K562 (cell line): Measurements from ENCODE around the gene INSYN2B. TPM values are rescaled to one million over a fixed set of nuclear protein-coding genes. Genes with fewer than 3 reads are reported as not detected.

Experiments
- ATAC-seq: fragments of 200-7000 bp; cut with Tn5 transposase; 3 replicates; pipeline ENCODE4 v1.9.1; 2020; ENCODE audit warnings: moderate library complexity
- BruUV-seq: library from RNA; stranded (reverse); fragments of 400-500 nt; replicated peaks from 2 replicates; lab custom pipeline; 2021; lab: Mats Ljungman, UMichigan
- CTCF ChIA-PET: fragments of 300-600 bp; formaldehyde crosslinking; extraction: SDS; loops from one replicate; lab custom pipeline; 2021; ENCODE audit warnings: low intra/inter-chr PET ratio; lab: Yijun Ruan, JAX
- POLR2A ChIA-PET: fragments of 300-600, 350-650 bp; sonication (Branson Sonifier 250); formaldehyde crosslinking; extraction: SDS; loops from one replicate; lab custom pipeline; 2021; ENCODE audit warnings: antibody characterized with exemption, inconsistent platforms; lab: Yijun Ruan, JAX
- DNase-seq, 4 experiments: peaks; one replicate each; pipeline versions ENCODE4 v3.0.0 to v3.0.0-alpha.2; 2011 to 2018; ENCODE audit warnings: low spot score in 3 of 4, mixed read lengths in 3 of 4; ENCODE audit errors: extremely low read depth in 1 of 4
- FAIRE-seq: peaks from 2 replicates; lab custom pipeline; 2011; peaks lifted over from hg19 to GRCh38; lab: Jason Lieb, UNC
- H2AFZ ChIP-seq: 2 replicates; pipeline ENCODE4 v1.6.0; 2011; ENCODE audit warnings: low read depth, low read length, control low read depth, inconsistent platforms
- H3K27ac ChIP-seq: fragments of 200-600 bp; 3 replicates; pipeline ENCODE4 v1.8.0; 2011; ENCODE audit warnings: low read depth, mild to moderate bottlenecking, control low read depth, inconsistent platforms, low read length, moderate library complexity, mixed read lengths; ENCODE audit errors: extremely low read depth
- H3K27me3 ChIP-seq, 2 experiments: fragments of 300-600 bp in 1 of 2; 2 replicates in 1 of 2; 3 replicates in 1 of 2; pipeline versions ENCODE4 v1.6.0 to v1.8.0; 2011; ENCODE audit warnings: inconsistent platforms in 2 of 2, low read length in 2 of 2, mild to moderate bottlenecking in 1 of 2, mixed read lengths in 1 of 2, moderate library complexity in 1 of 2; ENCODE audit not compliant: control insufficient read depth in 2 of 2, insufficient read depth in 2 of 2
- H3K36me3 ChIP-seq: fragments of 300-600 bp; 3 replicates; pipeline ENCODE4 v1.8.0; 2011; ENCODE audit warnings: mild to moderate bottlenecking, low read length, inconsistent platforms; ENCODE audit not compliant: control insufficient read depth, insufficient read depth
- H3K4me1 ChIP-seq, 2 experiments: fragments of 200-600 bp in 1 of 2; replicated peaks in 1 of 2; 2 replicates in 1 of 2; 3 replicates in 1 of 2; pipeline versions ENCODE4 v1.5.1 to v1.8.0; 2011; ENCODE audit warnings: inconsistent platforms in 2 of 2, low read length in 2 of 2, mild to moderate bottlenecking in 1 of 2, mixed read lengths in 1 of 2, moderate library complexity in 1 of 2; ENCODE audit not compliant: control insufficient read depth in 2 of 2, insufficient read depth in 2 of 2
- H3K4me2 ChIP-seq: 2 replicates; pipeline ENCODE4 v1.6.1; 2011; ENCODE audit warnings: low read length, control low read depth, inconsistent platforms, mixed read lengths; ENCODE audit not compliant: insufficient read depth
- H3K4me3 ChIP-seq: fragments of 200-600 bp; sonication (generic), shearing (Covaris generic); 2 replicates; pipeline ENCODE4 v1.5.1; 2016; ENCODE audit warnings: control low read depth, inconsistent platforms
- H3K79me2 ChIP-seq: fragments of 200-600 bp; 3 replicates; pipeline ENCODE4 v1.8.0; 2011; ENCODE audit warnings: low read length, inconsistent platforms; ENCODE audit not compliant: control insufficient read depth, insufficient read depth
- H3K9ac ChIP-seq, 2 experiments: 2 replicates each; pipeline versions ENCODE4 v1.6.0 to v1.6.1; 2011; ENCODE audit warnings: low read depth in 2 of 2, low read length in 2 of 2, control low read depth in 1 of 2, inconsistent platforms in 1 of 2, mild to moderate bottlenecking in 1 of 2, mixed read lengths in 1 of 2; ENCODE audit not compliant: insufficient read depth in 1 of 2
- H3K9me1 ChIP-seq: one replicate; pipeline ENCODE4 v1.6.0; 2011; ENCODE audit warnings: inconsistent platforms, mild to moderate bottlenecking, low read length, moderate library complexity; ENCODE audit not compliant: control insufficient read depth, insufficient read depth
- H3K9me3 ChIP-seq: replicated peaks from 2 replicates; pipeline ENCODE4 v1.5.1; 2011; ENCODE audit warnings: low read depth, low read length, inconsistent platforms; ENCODE audit not compliant: control insufficient read depth, insufficient read depth
- H4K20me1 ChIP-seq: replicated peaks from 2 replicates; pipeline ENCODE4 v1.6.1; 2011; ENCODE audit warnings: low read length, inconsistent platforms, mixed read lengths; ENCODE audit not compliant: control insufficient read depth, insufficient read depth
- EWSR1 ChIP-seq: fragments of 450-650 bp; IDR thresholded peaks from 2 replicates; pipeline ENCODE4 v1.6.1; 2018; ENCODE audit warnings: borderline replicate concordance, mild to moderate bottlenecking, low read depth, moderate library complexity; ENCODE audit not compliant: partially characterized antibody
- FOSL1 ChIP-seq: fragments of 200-800 bp; sonication (Bioruptor generic); conservative IDR thresholded peaks from 2 replicates; pipeline ENCODE4 v1.6.1; 2016; ENCODE audit warnings: missing genetic modification characterization, missing compliant biosample characterization
- FOXA3 ChIP-seq, 2 experiments: fragments of 450-650 bp in 1 of 2; sonication (generic) in 1 of 2; formaldehyde crosslinking; IDR thresholded peaks in 1 of 2; conservative IDR thresholded peaks in 1 of 2; 2 replicates each; pipeline versions ENCODE4 v1.4.0 to v1.8.0; 2020 to 2022; ENCODE audit warnings: mild to moderate bottlenecking in 2 of 2, missing genetic modification reagents in 1 of 2
- HDAC8 ChIP-seq: fragments of 450-650 bp; IDR thresholded peaks from 2 replicates; pipeline ENCODE4 v1.6.1; 2016; ENCODE audit warnings: mild to moderate bottlenecking, missing genetic modification characterization, moderate library complexity, missing compliant biosample characterization
- RCOR1 ChIP-seq, 2 experiments: IDR thresholded peaks; 2 replicates each; pipeline ENCODE4 v1.6.1; 2012; ENCODE audit warnings: low read depth in 2 of 2, low read length in 2 of 2, borderline replicate concordance in 1 of 2, improper control_type of control experiment in 1 of 2
- SLC30A9 ChIP-seq: fragments of 250-450 bp; sonication (Bioruptor Pico); IDR thresholded peaks from 2 replicates; pipeline ENCODE4 v1.8.0; 2022; ENCODE audit warnings: mild to moderate bottlenecking, moderate library complexity
- SRF ChIP-seq, 2 experiments: fragments of 250-450, 450-650 bp in 1 of 2; sonication (Bioruptor Pico) in 1 of 2; sonication (generic) in 1 of 2; formaldehyde crosslinking; IDR thresholded peaks; 2 replicates each; pipeline versions ENCODE4 v1.5.0 to v1.5.1; 2020 to 2022; ENCODE audit warnings: mild to moderate bottlenecking in 1 of 2, missing genetic modification reagents in 1 of 2
- SRSF7 ChIP-seq: fragments of 200-400 bp; formaldehyde crosslinking; optimal IDR thresholded peaks from 2 replicates; pipeline ENCODE3; 2017; ENCODE audit warnings: mild to moderate bottlenecking, low read depth, low read length
- TARDBP ChIP-seq: fragments of 450-650 bp; IDR thresholded peaks from 2 replicates; pipeline ENCODE4 v1.6.1; 2016
- ZEB2 ChIP-seq: fragments of 450-650 bp; IDR thresholded peaks from 2 replicates; pipeline ENCODE4 v1.6.1; 2016
- ZFP30 ChIP-seq: fragments of 250-450 bp; sonication (Bioruptor Pico); IDR thresholded peaks from 2 replicates; pipeline ENCODE4 v1.8.0; 2022; ENCODE audit warnings: moderate library complexity, mild to moderate bottlenecking, inconsistent platforms, borderline replicate concordance
- ZNF165 ChIP-seq: fragments of 250-450 bp; sonication (Bioruptor Pico); IDR thresholded peaks from 2 replicates; pipeline ENCODE4 v1.4.0; 2020; ENCODE audit warnings: borderline replicate concordance
- ZNF561 ChIP-seq: fragments of 450-650 bp; formaldehyde crosslinking; conservative IDR thresholded peaks from 2 replicates; pipeline ENCODE4 v1.4.0; 2020; ENCODE audit warnings: mild to moderate bottlenecking, moderate library complexity
- ZNF79 ChIP-seq: fragments of 250-450 bp; sonication (Bioruptor Pico); IDR thresholded peaks from 2 replicates; pipeline ENCODE4 v1.4.0; 2020; ENCODE audit warnings: low read depth, mild to moderate bottlenecking, moderate library complexity
- WGBS: fragments of 100-300 bp; shearing (Covaris generic); methylation state at CpG from one replicate; pipeline ENCODE4 v1.1.6; 2016; ENCODE audit warnings: low coverage, mixed read lengths; ENCODE audit not compliant: insufficient coverage; ENCODE audit errors: missing lambda C conversion rate; 5-methylcytosine and 5-hydroxymethylcytosine counted together
- in situ Hi-C: fragments of 300-500 bp; cut with MboI; formaldehyde crosslinking; loops from 4 replicates; pipeline ENCODE4 v1.15.0; 2018; ENCODE audit warnings: inconsistent platforms, mixed read lengths
- intact Hi-C: fragments of 100-400 bp; cut with micrococcal nuclease; formaldehyde crosslinking; loops from 2 replicates; pipeline ENCODE4 v1.14.2; 2022
- polyA plus RNA-seq, 8 experiments: library from polyadenylated mRNA; depleted of rRNA in 4 of 8; stranded (reverse) in 5 of 8; unstranded in 3 of 8; fragments of >200 nt; fragmentation: Nextera tagmentation in 2 of 8; fragmentation: Illumina TruSeq in 1 of 8; extraction: Ambion mirVana in 2 of 8; extraction: Trizol in 1 of 8; gene quantifications; 2 replicates each; pipeline versions ENCODE4 v1.2.1 to v1.2.3, GENCODE V29; 2011 to 2014; ENCODE audit warnings: inconsistent platforms in 1 of 8, missing spikeins in 1 of 8
- total RNA-seq, 7 experiments: library from RNA; depleted of rRNA in 6 of 7; stranded (reverse); fragments of >200 nt in 6 of 7; fragmentation: Illumina TruSeq in 2 of 7; extraction: Trizol in 2 of 7; gene quantifications; 2 replicates each; pipeline versions ENCODE4 v1.2.1 to v1.2.3, GENCODE V29; 2011 to 2021; ENCODE audit warnings: low replicate concordance in 1 of 7
- TF ChIP-seq, protein P1 (sequence below): sonication (generic); formaldehyde crosslinking; IDR thresholded peaks from 2 replicates; pipeline ENCODE4 v1.8.1; 2023; ENCODE audit warnings: mild to moderate bottlenecking, missing genetic modification reagents, moderate library complexity
- TF ChIP-seq, protein P2 (sequence below): fragments of 250-450 bp; sonication (Bioruptor Pico); IDR thresholded peaks from 2 replicates; pipeline ENCODE4 v1.5.0; 2021; ENCODE audit warnings: mild to moderate bottlenecking, moderate library complexity
- TF ChIP-seq, protein P3 (sequence below): fragments of 450-650 bp; conservative IDR thresholded peaks from 2 replicates; pipeline ENCODE4 v1.6.1; 2016; ENCODE audit warnings: missing genetic modification characterization, low read depth, mild to moderate bottlenecking, control low read depth, missing compliant biosample characterization

Gene INSYN2B
- total and polyA plus RNA-seq, 9 of the 15 experiments (the other 6 are each of a cell fraction or from before 2014, with no cell fraction given) = not detected

DNA sequence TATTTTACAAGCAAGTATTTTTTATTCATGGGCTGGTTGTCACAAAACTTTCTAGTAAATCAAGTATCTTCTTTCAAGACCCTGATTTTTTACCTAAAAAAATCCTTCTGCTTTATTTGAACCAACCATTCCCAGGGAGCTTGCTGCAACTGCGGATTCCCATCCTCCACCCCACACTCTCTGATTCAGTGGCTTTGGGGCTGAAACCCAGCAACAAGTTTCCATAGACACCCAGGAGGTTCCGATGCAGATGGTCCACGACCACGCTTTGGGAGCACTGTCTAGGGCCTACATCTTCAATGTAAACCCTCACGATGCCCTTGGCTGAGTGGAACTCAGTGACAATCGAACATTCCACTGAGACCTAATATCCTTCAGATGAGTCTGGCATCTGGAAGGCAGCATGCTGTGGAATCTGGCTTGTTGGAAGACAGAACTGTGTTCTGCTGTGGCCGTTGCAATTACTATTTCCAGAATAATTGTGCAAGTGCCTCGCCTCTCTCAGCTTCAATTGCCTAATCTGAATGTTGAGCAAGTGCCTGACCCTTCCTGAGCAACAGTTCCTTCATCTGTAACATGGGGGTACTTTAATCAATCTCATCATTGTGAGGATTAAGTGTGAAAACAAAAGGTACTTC, 105.1 kb downstream of the INSYN2B start:
- no peak for DNase-seq
- Histone ChIP-seq H3K9ac (no peak overlapping the region), H3K4me2 (no peak overlapping the region), H3K4me3 (no peak overlapping the region), H2AFZ (no peak overlapping the region), H3K9me1 (no peaks in the 10 kb centered on the region), H3K36me3 (no peaks in the 10 kb centered on the region), H3K4me1 (no peaks in the 10 kb centered on the region; a peak in 1 of 5 replicates), H3K27me3 (no peaks in the 10 kb centered on the region), H4K20me1 (no peaks in the 10 kb centered on the region), H3K9me3 (no peaks in the 10 kb centered on the region), H3K27ac (no peak overlapping the region), H3K79me2 (no peaks in the 10 kb centered on the region)
- 22% methylated on average over 8 of the region's 8 CpGs for WGBS
- POLR2A ChIA-PET = no interaction called here
- no TSS peak for BruUV-seq
- CTCF ChIA-PET = no interaction called here
- ATAC-seq = no peak
- TF ChIP-seq FOSL1 (tag) (no peak), FOXA3 (CRISPR knock-in tag; conservative IDR thresholded peaks at IDR 0.05 in 1 of 2, IDR thresholded peaks at IDR 0.05 in 1 of 2) (no peak), TARDBP (no peak), ZNF79 (CRISPR knock-in tag) (no peak), SLC30A9 (CRISPR knock-in tag) (no peak), ZNF561 (CRISPR knock-in tag) (no peak), HDAC8 (tag) (no peak), ZNF165 (CRISPR knock-in tag) (no peak), ZEB2 (no peak), ZFP30 (no peak), SRF (CRISPR knock-in tag; IDR thresholded peaks at IDR 0.05) (no peak), RCOR1 (IDR thresholded peaks at IDR 0.05; ENCODE audit: borderline replicate concordance in 1 of 2, low read depth in 2 of 2, low read length in 2 of 2) (no peak), EWSR1 (no peak), SRSF7 (no peak)
- TF ChIP-seq, protein P1, sequence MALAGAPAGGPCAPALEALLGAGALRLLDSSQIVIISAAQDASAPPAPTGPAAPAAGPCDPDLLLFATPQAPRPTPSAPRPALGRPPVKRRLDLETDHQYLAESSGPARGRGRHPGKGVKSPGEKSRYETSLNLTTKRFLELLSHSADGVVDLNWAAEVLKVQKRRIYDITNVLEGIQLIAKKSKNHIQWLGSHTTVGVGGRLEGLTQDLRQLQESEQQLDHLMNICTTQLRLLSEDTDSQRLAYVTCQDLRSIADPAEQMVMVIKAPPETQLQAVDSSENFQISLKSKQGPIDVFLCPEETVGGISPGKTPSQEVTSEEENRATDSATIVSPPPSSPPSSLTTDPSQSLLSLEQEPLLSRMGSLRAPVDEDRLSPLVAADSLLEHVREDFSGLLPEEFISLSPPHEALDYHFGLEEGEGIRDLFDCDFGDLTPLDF (CRISPR knock-in tag) = no peak
- TF ChIP-seq, protein P2, sequence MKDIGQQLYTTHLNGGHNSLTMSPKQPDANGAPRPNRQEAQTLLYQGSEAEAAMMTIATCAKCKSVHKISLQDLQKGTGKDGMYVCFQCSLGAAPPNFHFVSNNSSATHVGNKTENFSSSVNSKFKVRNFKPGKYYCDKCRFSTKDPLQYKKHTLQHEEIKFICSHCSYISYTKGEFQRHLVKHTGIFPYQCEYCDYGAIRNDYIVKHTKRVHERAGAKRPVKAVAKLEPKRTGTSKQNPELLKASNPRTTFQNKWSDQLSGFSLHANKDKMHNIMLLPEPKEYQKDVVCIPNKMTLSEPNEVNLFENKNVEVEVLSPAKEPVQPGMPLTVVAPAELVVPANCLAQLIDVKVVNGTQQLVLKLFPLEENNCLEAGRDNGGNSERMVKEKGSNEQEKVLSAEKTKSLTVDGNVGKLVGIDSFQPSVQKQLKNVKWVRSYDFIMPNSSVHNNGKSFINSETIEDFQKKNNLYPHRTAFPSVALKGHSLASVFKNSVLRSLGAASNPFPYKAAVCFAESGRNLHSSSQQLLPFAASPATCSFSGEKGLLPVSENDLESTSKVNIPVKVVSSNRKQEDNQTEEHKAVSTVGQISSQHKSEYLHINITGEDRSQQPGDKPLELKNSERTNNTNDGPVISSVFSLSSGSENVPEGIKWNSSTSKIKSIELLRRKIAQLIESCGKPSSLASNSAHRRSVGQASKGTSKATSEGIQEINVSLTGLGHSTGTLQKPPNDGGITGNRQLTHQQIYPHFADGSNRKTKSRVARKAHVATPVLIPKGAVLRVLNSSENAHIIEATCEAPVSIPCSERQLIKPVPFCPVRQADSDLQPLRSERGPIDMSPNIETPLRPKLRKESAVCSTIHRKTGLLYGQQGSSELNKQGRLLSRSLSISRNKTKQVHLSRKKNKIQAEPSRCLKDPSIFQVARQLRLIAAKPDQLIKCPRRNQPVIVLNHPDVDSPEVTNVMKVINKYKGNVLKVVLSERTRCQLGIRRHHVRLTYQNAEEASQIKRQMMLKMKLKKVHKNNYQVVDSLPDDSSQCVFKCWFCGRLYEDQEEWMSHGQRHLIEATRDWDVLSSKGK = no peak
- TF ChIP-seq, protein P3, sequence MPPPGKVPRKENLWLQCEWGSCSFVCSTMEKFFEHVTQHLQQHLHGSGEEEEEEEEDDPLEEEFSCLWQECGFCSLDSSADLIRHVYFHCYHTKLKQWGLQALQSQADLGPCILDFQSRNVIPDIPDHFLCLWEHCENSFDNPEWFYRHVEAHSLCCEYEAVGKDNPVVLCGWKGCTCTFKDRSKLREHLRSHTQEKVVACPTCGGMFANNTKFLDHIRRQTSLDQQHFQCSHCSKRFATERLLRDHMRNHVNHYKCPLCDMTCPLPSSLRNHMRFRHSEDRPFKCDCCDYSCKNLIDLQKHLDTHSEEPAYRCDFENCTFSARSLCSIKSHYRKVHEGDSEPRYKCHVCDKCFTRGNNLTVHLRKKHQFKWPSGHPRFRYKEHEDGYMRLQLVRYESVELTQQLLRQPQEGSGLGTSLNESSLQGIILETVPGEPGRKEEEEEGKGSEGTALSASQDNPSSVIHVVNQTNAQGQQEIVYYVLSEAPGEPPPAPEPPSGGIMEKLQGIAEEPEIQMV (tag) = no peak
- in situ Hi-C loops (no loop called here), intact Hi-C loops (no loop called here)
- FAIRE-seq = no peak
